ENCODE measurements around the gene ADGRL3.
"Not testable (repeated sequence)": the region's sequence is repeated elsewhere in the genome, so short reads cannot be mapped to it uniquely, and the experiment has no call there.

The ADGRL3 gene

DNA sequence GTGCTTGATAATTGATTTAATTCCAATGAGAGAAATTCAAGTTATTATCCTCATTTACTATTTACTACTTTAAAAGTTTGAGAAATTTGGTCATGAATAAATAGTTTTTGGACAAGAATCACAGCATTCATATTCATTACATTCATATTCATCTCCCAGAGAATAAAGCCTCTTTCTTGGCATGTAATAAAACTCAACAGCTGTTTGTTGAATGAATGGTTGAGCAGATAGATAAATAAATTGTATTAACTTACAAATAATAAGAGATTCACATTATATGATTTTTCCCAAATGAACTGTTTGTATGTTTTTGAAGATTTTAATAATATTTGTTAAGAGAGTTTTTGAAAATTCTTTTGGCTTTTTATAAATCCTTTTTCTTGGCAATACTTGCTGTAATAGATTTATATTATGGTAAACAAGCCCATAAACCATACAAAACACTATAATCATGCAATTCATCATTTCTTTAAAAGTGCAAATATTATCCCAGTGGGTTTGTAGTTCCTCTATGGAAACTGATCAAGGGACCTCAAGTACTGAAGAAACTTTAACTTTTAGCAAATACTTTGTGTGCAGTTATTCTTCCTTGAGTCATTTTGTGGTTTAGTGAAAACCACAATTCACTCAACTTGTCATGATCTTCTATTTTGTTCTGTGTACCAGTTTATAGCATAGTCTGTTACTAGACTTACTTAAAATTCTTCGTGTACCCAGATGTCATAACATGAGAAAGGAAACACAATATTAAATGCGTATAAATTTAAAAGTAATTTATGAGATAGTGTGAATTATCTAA, 371.8 kb downstream of the ADGRL3 start:
- peak; percentile 66 for DNase-seq

GRCh38 chr4:61575796-61576195, 375.7 kb downstream of the ADGRL3 start:
- no peak for DNase-seq

DNA sequence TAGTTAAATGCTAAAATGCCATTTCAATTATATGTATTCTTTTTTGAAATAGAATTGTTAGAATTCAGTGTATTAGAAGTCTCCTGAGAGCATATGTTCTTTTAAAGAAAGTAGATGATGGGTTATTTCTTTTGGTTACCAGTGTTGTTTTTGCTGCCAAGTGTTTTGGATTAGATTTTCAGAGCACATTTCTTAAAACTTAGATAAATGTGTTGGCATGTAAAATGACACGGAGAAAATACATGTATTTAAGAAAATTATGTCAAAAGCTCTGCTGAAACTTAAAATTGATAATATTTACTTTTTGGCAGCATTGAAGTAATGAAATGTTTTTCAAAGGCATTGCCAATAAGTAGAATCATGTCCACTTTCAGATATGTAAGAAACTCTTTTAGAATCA, 379.7 kb downstream of the ADGRL3 start:
- no peak for DNase-seq

DNA sequence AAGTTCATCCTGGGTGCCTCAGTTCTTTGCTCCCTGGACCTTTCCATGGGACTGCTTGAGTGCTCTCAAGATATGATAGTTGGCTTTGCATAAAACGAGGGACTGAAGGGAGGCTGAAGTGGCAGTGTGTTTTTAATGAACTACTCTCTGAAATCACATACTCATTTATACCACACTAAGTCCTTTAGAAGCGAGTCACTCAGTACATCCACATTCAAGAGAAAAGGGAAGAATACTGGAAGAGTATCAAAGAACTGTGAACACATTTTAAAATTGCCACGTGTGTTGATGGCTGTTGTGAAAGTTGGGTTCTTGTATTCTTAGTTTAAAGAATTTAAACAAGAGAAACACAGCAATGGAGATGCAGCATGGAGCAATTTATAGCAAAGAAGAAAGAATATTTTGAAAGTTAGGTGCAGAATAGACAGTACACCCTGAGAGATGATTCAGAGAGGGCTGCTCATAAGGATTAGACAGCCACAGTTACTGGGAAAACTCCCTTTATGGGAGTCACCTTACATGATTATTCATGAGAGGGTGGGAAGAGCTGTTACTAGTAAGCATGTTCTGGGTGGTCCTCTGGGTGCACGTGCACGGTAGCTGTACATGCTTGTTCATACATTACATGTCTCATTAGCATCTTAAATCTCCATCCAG, 380.7 kb downstream of the ADGRL3 start:
- peak; percentile 35 for DNase-seq

DNA sequence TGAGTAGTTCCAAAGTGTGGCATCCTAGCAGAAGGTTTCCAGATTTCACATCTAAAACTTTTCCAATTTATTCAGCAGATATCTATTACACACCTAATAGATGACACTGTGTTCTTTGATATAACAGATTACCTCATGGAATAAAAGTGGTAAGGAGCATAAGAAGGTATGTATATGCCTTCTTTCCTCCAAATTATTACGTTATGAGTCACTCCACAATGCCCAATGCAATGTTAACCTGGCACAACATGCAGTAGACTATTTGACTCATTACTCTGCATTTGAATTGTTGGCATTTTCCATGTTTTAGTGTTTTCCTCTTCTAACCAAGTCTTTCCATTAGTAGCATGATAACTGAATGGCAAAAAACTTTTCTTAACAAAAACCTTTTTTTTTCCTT, 383.6 kb downstream of the ADGRL3 start:
- peak; percentile 35 for DNase-seq

- DNase-seq = no peak
These were observed 388.7 kb downstream of the ADGRL3 start for GRCh38 chr4:61588621-61589402.

DNA sequence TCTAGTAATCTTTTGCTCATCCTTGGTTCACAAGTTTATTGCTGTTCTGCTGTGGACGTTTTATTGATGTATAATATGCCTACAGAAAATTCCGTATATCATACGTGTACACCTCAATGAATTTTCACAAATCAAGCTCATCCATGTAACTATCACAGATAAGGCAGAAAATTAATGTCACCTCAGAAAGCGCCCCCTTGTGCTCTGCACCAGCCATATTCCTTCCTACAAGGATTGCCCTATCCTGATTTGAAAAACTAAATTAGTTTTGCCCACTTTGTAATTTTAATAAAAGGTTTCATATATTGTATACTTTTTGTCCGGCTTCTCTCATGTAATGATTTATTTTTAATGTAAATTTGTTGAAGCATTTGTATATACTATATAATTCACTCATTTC, 390.8 kb downstream of the ADGRL3 start:
- DNase-seq = no peak

DNA sequence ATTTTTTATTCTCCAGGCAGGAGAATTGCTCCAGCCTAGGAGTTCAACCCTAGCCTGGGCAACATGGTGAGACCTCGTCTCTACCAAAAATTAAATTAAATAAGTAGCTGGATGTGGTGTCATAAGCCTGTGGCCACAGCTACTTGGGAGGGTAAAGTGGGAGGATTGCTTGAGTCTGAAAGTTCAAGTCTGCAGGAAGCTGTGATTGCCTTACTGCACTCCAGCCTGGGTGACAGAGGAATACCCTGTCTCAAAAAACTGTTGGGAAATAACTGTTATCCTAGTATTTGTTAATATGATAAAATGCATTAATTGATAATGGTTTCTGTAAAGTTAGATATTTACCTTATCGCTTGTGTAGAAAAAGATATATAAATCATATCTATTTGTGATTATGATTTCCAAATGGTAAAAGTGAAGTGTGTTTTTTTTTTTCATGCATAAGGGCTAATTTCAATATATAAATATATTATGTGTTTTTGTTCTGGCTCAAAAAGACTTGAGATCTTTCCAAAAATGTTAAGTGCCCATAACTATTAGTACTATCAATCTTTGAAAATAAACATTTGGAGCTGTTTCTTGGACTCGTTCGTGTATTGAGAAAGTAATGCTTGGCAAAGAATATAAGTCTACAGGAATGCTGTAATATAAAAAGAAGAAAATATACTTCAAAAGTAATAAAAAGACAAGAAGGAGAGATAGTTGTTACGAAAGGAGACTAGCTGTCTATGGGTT, 396.6 kb downstream of the ADGRL3 start:
- no peak for DNase-seq

- DNase-seq = no peak
These were observed 403.0 kb downstream of the ADGRL3 start for GRCh38 chr4:61603086-61603485.

DNA sequence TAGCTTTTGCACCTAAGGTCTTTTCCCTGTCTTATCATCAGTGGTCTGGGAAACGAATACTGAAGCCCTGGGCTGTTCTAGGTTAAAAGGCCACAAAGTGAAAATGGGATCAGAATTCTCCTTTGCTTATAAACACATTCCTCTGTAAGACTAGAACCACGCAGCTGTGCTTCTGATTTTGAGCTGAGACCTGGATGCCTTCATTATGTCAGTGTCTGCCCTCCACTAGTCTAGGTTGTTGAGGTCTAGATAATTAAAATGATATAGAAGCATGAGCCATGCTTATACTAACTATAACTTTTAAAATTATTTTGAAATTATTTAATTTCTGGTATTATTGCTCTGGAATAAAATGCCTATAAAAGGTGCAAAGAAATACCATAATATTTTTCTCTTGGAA, 403.9 kb downstream of the ADGRL3 start:
- no peak for DNase-seq

GRCh38 chr4:61605984-61606383, 405.9 kb downstream of the ADGRL3 start:
- DNase-seq = no peak

GRCh38 chr4:61614231-61614630, 414.1 kb downstream of the ADGRL3 start:
- DNase-seq = peak; percentile 49

DNA sequence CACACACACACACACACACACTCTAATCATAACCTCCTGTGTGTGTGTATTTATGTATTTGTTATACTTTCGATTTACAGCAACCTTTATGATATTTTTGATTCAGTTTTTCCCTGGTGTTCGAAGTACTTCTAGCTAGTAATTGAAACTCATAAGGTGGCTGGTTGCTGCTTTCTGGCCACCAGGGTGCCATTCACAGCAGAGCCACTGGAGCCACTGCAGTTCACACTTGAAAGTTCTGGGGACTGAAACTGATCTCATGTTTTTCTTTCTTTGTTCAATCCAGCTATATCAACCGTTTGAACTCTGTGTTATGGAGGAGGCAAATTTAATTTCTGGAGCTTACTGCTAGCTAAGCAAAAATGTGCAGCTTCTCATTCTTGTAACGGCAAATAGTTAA, 419.4 kb downstream of the ADGRL3 start:
- no peak for DNase-seq

DNA sequence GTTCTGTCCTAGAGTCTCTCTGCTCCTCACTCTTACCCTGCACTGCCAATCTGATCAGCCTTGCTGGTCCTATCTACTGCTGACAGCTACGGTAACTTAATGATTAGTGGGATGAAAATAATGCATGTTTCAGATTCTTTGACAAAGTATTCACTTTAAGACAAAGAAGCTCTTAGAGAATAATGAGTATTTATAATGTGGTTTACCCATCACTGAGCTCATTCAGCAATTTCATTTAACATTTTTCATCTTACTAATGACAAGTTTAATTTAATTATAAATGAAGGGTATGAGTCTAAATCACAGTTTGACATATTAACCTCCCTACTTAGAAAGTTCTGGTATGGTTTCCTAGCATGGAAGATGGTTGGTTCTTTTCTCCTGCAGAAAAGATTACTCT, 428.2 kb downstream of the ADGRL3 start:
- DNase-seq = peak; percentile 34

- no peak for DNase-seq
These were observed 428.6 kb downstream of the ADGRL3 start for GRCh38 chr4:61628727-61629126.

DNA sequence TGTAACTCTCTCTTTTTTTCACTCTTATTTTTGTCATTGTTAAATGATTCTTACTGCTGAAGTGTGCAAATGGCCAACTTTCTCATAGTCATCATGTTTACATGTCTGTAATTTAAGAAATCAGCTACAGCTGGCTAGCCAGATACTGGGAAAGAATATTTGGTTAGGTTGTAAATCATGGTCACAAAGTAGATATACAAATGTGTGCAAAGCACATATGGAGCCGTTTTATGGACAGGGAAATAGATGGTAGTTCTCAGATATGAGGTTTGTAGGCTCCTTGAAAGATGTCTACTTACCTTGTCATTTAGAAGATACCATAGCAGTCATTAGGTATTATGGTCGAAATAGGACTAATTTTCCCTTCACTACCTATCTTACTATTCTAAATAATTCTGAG, 430.4 kb downstream of the ADGRL3 start:
- DNase-seq = no peak

DNA sequence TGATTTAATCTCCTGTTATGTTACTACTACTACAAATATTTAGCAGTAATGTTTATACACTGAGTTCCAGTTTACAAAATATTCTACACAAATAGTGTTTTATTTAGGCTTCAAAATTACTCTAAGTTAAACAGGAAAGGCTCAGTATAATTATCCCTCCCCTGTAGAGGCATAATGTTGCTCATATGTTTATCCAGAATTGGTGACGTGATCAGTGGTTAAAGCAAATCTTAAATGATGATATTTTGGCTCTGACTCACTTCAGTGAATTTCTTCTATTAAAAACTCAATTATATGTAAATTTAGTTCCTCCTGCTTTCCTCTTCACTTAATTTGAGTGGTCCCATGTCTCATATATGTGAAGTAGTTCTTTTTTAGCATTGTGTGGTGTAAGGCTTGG, 438.5 kb downstream of the ADGRL3 start:
- DNase-seq = peak; percentile 62

DNA sequence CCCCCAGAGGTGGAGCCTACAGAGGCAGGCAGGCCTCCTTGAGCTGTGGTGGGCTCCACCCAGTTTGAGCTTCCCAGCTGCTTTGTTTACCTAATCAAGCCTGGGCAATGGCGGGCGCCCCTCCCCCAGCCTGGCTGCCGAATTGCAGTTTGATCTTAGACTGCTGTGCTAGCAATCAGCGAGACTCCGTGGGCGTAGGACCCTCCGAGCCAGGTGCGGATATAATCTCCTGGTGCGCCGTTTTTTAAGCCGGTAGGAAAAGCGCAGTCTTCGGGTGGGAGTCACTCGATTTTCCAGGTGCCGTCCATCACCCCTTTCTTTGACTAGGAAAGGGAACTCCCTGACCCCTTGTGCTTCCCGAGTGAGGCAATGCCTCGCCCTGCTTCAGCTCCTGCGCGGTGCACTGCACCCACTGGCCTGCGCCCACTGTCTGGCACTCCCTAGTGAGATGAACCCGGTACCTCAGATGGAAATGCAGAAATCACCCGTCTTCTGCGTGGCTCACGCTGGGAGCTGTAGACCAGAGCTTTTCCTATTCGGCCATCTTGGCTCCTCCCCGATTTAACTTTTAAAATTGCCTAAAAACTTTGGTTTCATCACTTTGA, 446.7 kb downstream of the ADGRL3 start:
- not testable (repeated sequence) for DNase-seq

- DNase-seq = peak; percentile 27
These were observed 448.1 kb downstream of the ADGRL3 start for GRCh38 chr4:61648264-61648663.

- no peak for DNase-seq
These were observed 456.9 kb downstream of the ADGRL3 start for GRCh38 chr4:61657016-61657415.

GRCh38 chr4:61661960-61662359, 461.8 kb downstream of the ADGRL3 start:
- DNase-seq = no peak

DNA sequence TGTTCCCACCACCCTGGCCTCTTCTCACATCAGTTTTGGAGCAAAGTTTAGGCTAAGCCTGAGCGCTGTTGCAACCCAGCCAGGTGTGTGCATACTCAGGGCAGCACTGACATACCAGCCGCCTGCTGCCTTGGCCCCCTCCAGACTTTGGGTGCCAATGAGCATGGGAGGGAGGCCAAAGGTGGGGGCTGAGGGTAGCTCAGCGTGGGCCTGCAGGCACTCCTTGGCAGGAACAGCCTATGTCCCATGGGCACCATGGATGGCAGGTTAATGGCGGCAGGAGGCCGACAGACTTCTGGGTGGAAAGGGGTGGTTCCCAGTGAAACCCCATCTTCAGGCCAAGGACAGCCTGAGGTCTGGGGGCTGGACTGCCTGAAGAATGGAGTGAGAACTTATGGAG, 462.2 kb downstream of the ADGRL3 start:
- no peak for DNase-seq

GRCh38 chr4:61663310-61663709, 463.2 kb downstream of the ADGRL3 start:
- no peak for DNase-seq
